Cardiac muscle cell (in vitro differentiated cells and primary cell): Measurements from ENCODE around the gene CCDC157. TPM values are rescaled to one million over a fixed set of nuclear protein-coding genes. Genes with fewer than 3 reads are reported as not detected.

Experiments used
- DNase-seq, 2 donors: peaks; one replicate each; pipeline versions ENCODE4 v3.0.0 to v3.0.0-alpha.2; 2010 to 2017; ENCODE audit warnings: low read depth in 1 of 2, low spot score in 1 of 2
- H3K27ac ChIP-seq: fragments of 200-600 bp; sonication (generic); 2 replicates; pipeline ENCODE4 v1.5.1; 2016
- H3K27me3 ChIP-seq: fragments of 200-600 bp; sonication (generic); 2 replicates; pipeline ENCODE4 v1.6.0; 2016; ENCODE audit warnings: control low read depth
- H3K36me3 ChIP-seq: fragments of 200-600 bp; sonication (generic); 2 replicates; pipeline ENCODE4 v1.5.1; 2016; ENCODE audit warnings: control low read depth
- H3K4me1 ChIP-seq: fragments of 200-600 bp; sonication (generic); 2 replicates; pipeline ENCODE4 v1.8.1; 2017; ENCODE audit warnings: low read depth, mild to moderate bottlenecking, mixed run types
- H3K4me3 ChIP-seq: fragments of 200-600 bp; sonication (generic); 2 replicates; pipeline ENCODE4 v1.5.1; 2016; ENCODE audit warnings: mild to moderate bottlenecking
- H3K9me3 ChIP-seq: fragments of 200-600 bp; sonication (generic); 2 replicates; pipeline ENCODE4 v1.5.1; 2017; ENCODE audit warnings: low read depth, mild to moderate bottlenecking, control low read depth
- polyA plus RNA-seq: library from polyadenylated mRNA; unstranded; fragments of >200 nt; fragmentation: Nextera tagmentation; extraction: Ambion mirVana; gene quantifications from 2 replicates; pipeline ENCODE4 v1.2.1, GENCODE V29; 2016
- total RNA-seq: library from RNA; depleted of rRNA; stranded (reverse); fragments of >200 nt; gene quantifications from 2 replicates; pipeline ENCODE4 v1.2.3, GENCODE V29; 2016
- TF ChIP-seq, protein P1 (sequence below): IDR thresholded peaks from 2 replicates; pipeline ENCODE4 v1.5.1; 2012; ENCODE audit warnings: low read depth, mild to moderate bottlenecking, low read length

CCDC157 gene
- total and polyA plus RNA-seq, 2 experiments from 2014 or later = 7.1 to 8.7 TPM

DNA sequence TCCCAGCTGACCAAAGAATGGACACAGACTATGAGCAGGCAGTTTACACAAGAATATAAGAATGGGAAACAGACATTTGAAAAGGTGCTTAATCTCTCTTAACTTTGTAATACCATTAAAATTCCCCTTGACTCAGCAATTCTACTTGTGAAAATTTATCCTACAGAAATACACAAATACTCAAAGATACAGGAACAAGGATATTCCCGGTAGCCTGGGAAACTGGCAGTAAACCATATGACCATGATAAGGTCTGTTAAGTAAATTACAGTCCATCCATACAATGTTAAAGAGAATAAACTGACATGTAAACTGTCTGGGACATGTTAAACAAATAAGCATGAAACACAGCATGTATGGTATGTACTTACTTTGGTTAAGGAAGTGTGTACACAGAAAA is 60.0 kb downstream of the CCDC157 start:
- TF ChIP-seq, protein P1, sequence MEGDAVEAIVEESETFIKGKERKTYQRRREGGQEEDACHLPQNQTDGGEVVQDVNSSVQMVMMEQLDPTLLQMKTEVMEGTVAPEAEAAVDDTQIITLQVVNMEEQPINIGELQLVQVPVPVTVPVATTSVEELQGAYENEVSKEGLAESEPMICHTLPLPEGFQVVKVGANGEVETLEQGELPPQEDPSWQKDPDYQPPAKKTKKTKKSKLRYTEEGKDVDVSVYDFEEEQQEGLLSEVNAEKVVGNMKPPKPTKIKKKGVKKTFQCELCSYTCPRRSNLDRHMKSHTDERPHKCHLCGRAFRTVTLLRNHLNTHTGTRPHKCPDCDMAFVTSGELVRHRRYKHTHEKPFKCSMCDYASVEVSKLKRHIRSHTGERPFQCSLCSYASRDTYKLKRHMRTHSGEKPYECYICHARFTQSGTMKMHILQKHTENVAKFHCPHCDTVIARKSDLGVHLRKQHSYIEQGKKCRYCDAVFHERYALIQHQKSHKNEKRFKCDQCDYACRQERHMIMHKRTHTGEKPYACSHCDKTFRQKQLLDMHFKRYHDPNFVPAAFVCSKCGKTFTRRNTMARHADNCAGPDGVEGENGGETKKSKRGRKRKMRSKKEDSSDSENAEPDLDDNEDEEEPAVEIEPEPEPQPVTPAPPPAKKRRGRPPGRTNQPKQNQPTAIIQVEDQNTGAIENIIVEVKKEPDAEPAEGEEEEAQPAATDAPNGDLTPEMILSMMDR = no peak
- peaks cover 14% of the 10 kb centered on the region for H3K36me3 ChIP-seq

DNA sequence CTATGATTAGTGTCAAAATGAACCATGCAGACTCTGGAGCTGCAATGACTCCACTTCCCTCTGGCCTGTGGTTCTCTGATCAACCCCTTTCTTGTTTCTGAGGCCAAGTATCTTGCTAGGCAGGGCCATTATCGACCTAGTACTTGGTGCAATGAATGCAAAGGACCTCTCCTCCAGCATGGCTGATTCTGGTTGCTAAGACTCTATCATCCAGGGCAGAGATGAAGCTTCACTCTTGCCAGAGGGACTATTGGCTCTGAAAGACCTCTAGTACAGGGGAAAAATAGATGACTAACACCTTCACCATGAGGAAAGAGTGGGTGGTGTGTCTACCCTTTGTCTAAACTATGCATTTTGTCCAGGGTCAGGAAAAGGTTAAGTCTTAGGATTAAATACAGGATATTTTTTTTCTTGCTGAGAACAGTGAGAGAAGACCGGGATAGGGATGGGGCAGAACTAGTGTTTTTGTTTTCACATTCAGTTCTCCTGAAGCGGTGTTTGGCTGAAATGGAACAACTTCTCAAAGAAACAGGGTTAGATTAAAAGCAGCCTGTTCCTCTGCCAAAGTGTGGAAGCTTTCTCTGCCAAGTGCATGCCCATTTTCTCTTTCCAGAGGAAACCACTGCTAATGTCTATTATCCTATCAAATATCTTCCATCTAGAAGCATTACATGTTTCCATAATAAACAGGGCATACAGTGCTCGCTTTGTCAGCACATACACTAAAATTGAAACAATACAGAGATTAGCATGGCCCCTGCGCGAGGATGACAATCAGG is 63.7 kb downstream of the CCDC157 start:
- TF ChIP-seq, protein P1 = no peak
- Histone ChIP-seq H3K27ac (peak overlapping the region; percentile 96), H3K9me3 (no peaks in the 10 kb centered on the region), H3K4me1 (peaks cover 20% of the 10 kb centered on the region), H3K4me3 (no peak overlapping the region), H3K36me3 (peaks cover 14% of the 10 kb centered on the region), H3K27me3 (no peaks in the 10 kb centered on the region)
- DNase-seq = peak in 1 of 2 donors; percentile 88

More for the DNA sequence above, 60.0 kb downstream of the CCDC157 start:
- Histone ChIP-seq H3K9me3 (no peaks in the 10 kb centered on the region), H3K4me3 (no peak overlapping the region), H3K27me3 (no peaks in the 10 kb centered on the region), H3K4me1 (peaks cover 11% of the 10 kb centered on the region), H3K27ac (no peak overlapping the region)
- DNase-seq = no peak

DNA sequence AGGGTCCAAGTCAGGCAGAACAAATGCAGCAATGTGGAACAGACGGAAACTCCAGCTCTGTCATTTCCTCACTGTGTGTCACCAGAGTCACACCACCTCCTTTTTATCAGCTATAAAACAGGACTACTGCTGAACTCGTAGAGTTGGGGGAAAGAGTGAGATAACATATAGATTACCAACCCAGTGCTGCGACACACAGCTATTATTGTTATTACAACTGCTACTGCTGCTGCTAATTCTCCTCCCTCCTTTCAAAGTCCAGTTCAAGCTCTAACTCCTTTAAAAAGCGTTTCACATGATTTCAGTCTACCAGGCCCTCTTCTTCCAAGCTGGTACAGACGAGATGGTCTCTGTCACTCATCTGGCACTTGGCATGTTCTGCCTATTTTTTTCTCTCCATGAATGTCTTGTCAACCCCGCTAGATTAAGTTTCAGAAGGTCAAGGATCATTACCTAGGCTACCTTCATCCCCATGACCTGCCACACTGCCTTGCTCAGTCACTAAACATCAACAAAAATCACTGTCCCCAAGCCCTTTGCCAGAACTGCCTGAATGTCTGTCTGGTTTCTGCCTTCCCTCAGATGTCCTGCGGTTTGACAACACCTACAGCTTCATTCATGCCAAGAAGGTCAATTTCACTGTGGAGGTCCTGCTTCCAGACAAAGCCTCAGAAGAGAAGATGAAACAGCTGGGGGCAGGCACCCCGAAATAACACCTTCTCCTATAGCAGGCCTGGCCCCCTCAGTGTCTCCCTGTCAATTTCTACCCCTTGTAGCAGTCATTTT is 65.1 kb downstream of the CCDC157 start:
- H3K27ac ChIP-seq = peak overlapping the region; percentile 96
- peak in 1 of 2 donors; percentile 23 for DNase-seq
- TF ChIP-seq, protein P1 = no peak
- no peaks in the 10 kb centered on the region for H3K27me3 ChIP-seq
- peak overlapping the region; percentile 54 for H3K4me3 ChIP-seq
- H3K9me3 ChIP-seq = no peaks in the 10 kb centered on the region
- peaks cover 12% of the 10 kb centered on the region for H3K36me3 ChIP-seq
- peaks cover 20% of the 10 kb centered on the region for H3K4me1 ChIP-seq

DNA sequence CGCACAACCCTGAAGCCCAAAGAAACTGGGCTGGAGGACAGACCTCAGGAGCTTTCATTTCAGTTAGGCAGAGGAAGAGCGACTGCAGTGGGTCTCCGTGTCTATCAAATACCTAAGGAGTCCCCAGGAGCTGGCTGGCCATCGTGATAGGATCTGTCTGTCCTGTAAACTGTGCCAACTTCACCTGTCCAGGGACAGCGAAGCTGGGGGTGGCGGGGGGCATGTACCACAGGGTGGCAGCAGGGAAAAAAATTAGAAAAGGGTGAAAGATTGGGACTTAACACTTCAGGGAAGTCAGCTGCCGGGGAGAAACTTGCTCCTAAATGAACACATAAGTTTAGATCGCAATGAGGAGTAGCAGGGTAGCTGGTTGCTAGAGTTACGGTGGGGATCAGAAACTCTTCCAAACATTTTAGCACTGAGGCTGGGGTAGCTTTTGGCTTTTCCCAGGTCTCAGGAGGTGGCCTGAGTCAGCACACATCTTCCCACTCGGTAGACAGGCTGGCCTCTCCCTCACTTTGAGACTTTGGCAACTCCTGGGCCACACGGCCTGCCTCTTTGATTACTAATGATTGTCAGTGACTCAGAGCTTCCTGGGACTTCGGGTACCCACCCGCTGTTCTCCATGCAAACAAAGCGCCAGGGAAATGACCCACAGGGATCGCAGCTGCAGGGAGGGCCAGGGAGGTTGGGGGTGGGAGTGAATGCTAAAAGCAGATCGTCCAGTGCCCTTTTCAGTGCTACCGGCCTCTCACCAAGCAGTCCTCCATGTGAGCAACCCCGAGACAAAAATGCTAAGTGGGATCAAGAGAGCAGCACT is 65.9 kb downstream of the CCDC157 start:
- H3K4me1 ChIP-seq = peaks cover 20% of the 10 kb centered on the region
- no peaks in the 10 kb centered on the region for H3K9me3 ChIP-seq
- peak; percentile 10 to 84 for DNase-seq
- H3K4me3 ChIP-seq = peak overlapping the region; percentile 54
- H3K36me3 ChIP-seq = peaks cover 10% of the 10 kb centered on the region
- H3K27me3 ChIP-seq = no peaks in the 10 kb centered on the region
- TF ChIP-seq, protein P1 = no peak
- peak overlapping the region; percentile 96 for H3K27ac ChIP-seq

DNA sequence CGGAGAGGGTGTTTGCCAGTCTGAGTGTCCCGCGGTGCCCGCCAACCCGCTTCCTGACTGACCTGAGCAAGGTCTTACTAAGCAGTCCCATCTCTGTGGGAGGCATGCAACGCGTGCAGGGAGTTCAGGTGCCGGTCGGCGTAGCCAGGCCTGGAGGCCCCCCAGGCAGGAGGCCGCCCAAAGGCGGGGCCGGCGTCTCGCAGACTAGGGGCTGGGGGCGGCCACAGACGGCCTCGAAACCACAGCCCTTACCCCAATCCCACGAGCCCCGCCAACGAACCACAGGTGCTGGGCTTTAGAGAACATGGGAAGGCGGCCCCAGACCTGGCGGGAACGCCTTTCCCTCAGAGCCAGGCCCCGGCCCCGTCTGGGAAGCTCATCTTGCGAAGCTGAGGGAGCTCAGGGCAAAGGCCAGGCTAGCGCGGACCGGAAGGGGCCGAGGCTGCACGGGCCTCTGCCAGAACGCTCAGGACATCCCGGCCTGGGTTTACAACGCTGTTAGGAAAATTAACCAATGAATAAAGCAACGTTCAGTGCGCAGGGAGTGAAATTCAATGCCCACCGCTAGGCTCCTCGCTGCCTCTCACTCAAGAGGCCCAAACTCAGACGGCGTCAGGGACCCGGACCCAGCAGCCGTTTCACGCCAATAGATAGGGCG is 66.6 kb downstream of the CCDC157 start:
- H3K4me3 ChIP-seq = peak overlapping the region; percentile 54
- H3K27me3 ChIP-seq = no peaks in the 10 kb centered on the region
- peak in 1 of 2 donors; percentile 51 for DNase-seq
- H3K36me3 ChIP-seq = peaks cover 6% of the 10 kb centered on the region
- peaks cover 20% of the 10 kb centered on the region for H3K4me1 ChIP-seq
- TF ChIP-seq, protein P1 = peak; percentile 2
- H3K9me3 ChIP-seq = no peaks in the 10 kb centered on the region
- peak overlapping the region; percentile 96 for H3K27ac ChIP-seq
